Measurements from ENCODE around the gene FAM3B.

FAM3B gene

DNA sequence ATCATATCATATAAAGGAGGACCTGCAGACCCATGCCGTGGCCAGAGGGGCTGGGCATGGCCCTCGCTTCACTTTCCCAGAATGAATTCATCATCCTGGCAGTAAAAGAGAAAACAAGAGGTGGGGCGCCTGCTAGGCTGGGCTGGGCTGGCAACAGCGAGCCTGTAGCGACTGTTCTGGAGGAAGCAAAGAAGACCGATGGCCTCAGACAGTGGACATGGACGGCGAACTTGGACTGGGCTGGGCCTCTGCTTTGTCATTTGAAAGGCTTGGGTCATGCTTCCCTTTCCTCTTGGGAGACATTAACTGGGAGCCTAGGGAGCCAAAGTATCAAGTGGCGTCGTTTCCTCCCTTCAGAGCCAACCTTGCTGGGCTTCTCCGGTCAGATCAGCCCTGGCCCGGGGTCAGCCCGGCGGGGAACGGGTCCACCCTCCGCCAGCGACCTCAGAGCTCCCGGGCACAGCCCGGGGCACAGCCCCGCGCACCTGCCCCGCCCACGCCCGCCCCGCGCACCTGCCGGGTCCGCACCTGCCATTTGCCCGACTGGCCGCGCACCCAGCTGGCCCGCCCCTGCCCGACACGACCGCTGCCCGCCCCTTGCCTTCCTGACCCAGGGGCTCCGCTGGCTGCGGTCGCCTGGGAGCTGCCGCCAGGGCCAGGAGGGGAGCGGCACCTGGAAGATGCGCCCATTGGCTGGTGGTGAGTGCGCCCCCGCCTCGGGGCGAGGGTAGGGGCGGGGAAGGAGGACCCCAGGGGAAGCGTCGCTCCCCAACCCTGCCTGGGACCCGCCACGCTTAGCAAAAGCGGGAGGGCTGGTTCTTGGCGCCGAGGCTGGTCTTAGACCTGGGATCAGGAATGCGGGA is at the start of gene FAM3B:
Gene FAM3B (plus strand): TSS at position 602 of the 863 bp plus-strand sequence. CDS start 79 bp downstream, at position 681.
- no peak for DNase-seq

- DNase-seq, result no peak
Observed at GRCh38 chr21:41267346-41267745, 49.3 kb upstream of the FAM3B start.

DNA sequence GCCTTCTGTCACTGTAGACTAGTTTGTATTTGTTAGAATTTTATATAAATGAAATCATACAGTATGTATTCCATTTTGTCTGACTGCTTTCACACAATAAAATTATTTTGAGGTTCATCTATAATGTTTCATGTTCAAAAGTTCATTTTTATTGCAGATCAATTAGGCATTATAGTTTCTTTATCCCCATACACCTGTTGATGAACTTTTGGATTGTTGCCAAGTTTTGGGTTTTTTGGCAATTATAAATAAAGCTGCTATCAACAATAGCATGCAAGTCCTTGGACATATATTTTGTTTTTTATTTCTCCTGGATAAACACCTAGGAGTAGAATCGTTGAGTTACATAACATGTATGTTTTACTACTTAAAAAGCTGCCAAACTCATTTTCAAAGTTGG is 47.1 kb upstream of the FAM3B start:
- DNase-seq, result no peak

- DNase-seq, result no peak
Observed at GRCh38 chr21:41277196-41277595, 39.4 kb upstream of the FAM3B start.

GRCh38 chr21:41277846-41278245 is 38.8 kb upstream of the FAM3B start:
- DNase-seq, result no peak

- no peak for DNase-seq
Observed at GRCh38 chr21:41280115-41280919, 36.3 kb upstream of the FAM3B start.

- DNase-seq, result no peak
Observed at GRCh38 chr21:41282412-41282811, 34.2 kb upstream of the FAM3B start.

GRCh38 chr21:41283211-41283818 is 33.3 kb upstream of the FAM3B start:
- peak; percentile 83 for DNase-seq

DNA sequence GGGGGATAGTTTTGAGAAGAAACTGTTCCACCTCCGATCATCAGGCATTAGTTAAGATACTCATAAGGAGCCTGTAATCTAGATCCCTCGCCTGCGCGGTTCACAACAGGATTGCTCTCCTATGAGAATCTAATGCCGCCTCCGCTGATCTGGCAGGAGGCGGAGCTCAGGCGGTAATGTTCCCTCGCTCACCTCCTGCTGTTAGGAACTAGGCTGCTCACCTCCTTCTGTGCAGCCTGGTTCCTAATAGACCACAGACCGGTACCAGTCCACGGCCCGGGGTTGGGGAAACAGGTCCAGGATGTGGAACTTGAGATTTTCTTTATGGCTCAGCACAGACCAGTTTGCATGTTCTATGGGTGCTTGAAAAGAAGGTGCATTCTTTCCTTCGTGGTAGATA is 27.2 kb upstream of the FAM3B start:
- DNase-seq, result peak; percentile 67

DNA sequence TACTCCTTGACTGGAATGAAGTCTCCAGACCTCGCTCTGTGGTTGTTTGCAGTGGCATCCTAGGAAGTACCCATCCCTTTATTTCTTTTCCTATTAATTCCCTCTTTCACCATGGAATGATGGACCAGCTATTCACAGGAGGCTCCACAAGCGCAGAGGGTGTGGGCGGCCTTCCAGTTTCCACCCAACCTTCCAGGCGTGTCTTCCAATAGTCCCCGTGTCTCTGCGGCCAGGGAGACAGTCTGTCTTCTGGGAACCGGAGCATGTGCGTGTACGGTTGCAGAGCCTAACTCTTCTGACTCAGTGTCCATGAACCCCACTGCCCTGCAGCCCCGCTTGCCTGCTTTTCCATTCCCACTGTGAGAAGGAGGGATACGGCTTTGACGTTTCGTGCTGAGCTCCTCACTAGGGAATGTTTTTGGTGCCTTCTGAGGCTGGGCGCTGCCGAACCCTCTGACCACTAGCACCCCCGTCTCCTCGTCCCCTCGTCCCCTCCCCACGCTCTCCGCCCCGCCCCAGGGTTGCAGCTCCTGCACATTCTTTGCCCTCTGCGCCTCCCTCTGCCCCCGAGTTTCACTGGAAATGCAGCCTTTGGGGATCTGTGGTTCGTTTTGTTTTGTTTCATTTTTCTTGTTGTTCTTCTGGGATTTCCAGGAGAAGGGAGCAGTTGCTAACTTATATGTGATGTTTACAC is 26.3 kb upstream of the FAM3B start:
- DNase-seq, result no peak

GRCh38 chr21:41294548-41295231 is 21.9 kb upstream of the FAM3B start:
- no peak for DNase-seq

- DNase-seq, result no peak
Observed at GRCh38 chr21:41295721-41296254, 20.8 kb upstream of the FAM3B start.

DNA sequence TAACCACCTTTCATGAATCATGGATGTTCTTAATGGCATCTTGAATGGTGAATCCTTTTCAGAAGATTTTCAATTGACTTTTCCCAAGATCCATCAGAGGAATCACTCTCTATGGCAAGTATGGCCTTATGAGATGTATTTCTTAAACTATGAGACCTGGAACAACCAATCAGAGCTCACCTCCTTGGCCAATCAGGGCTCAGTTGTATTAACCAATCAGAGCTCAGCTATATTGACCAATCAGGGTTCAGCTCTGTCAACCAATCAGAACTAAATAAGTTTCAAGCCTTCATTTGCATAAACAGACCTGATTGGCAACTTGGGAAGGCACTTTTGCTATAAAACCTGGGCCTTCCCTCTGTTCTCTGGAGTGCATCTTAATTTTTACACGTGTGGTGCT is 13.6 kb upstream of the FAM3B start:
- no peak for DNase-seq

GRCh38 chr21:41304068-41304720 is 12.4 kb upstream of the FAM3B start:
- no peak for DNase-seq

GRCh38 chr21:41307219-41307618 is 9.4 kb upstream of the FAM3B start:
- DNase-seq, result no peak

DNA sequence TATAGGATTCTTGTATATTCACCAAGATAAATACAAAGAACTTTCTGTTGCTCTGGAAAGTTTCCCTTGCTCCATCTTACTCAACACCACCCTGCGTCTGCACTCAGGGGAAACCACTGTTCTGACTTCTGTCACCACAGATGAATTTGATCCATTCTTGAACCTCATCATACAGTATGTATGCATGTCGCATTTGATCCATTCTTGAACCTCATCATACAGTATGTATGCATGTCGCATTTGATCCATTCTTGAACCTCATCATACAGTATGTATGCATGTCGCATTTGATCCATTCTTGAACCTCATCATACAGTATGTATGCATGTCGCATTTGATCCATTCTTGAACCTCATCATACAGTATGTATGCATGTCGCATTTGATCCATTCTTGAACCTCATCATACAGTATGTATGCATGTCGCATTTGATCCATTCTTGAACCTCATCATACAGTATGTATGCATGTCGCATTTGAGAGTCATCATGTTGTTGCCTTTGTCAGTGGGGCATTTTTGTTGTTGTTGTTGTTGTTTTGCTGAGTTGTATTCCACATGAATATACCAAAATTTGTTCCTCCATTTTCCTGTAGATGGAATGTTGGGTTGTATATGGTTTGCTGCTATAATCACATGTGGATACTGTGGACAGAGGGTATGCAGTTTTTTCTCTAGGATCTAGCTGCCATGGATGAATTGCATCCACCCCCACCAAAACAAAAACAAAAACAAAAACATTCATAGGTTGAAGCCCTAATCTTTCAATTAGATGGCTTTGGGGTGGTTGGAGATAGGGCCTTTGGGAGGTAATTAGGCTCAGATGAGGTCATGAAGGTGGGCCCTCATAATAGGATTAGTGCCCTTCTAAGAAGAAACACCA is 3.1 kb upstream of the FAM3B start:
- DNase-seq, result peak; percentile 5

DNA sequence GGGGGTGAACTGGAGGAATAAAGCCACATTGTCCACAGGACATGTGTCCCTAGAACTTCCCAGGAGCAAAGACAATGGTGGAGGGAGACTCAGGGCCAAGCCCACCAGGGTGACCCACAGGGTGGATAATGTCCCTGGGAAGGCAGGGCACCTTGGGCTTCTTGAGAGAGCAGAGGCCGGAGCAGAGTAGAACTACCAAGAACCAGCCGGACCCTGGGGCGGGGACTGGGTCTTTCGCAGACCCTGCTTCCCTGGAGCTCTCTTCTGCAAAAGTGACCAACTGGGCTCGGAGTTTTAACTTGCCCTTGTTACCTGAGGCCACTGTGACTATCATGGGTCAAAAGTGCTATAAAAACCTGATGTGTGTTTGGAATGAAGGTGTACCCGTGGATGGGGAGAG is 875 bp upstream of the FAM3B start:
- DNase-seq, result no peak

DNA sequence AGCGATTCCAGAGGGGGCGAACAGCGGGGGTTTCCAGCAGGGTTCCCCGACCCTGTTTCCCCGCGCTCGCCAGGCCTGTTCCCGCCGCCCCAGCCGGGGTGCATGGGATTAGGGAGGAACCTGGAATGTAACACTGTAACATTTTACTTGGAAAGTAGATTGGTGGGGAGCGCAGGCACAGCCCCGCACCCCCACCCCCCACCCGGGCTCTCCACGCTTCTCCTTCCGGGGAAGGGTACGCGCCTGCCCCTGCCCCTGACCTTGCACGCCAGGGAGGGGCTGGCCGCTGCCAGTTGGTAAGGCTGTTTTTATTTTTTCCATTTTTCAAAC is 427 bp downstream of the FAM3B start:
- DNase-seq, result no peak

GRCh38 chr21:41317458-41317857 is 857 bp downstream of the FAM3B start:
- no peak for DNase-seq

GRCh38 chr21:41318218-41318617 is 1.6 kb downstream of the FAM3B start:
- no peak for DNase-seq

DNA sequence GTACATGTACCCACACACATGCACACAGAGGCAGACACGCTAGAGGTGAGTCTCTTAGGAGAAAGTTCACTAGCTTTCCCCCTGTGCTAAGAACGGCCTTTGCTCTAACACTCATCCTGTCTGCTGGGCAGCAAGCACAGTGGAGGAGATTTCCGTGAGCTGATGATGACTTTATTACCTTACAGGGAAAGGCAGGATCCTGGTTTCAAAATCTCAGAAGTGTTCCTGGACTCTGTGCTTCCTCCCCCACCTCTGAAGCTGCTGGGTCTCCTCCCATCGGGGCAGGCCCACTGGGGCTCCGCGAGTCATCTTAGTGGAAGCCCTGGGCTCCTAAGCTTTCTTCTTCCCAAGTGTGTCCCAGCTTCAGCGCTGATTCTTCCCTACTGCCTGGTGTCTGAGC is 2.7 kb downstream of the FAM3B start:
- no peak for DNase-seq
